NCI-H526 treated with DMSO at 0.1 percent for 48 hours (cell line): Measurements from ENCODE around the gene TPBGL.
"Not testable (repeated sequence)": the region's sequence is repeated elsewhere in the genome, so short reads cannot be mapped to it uniquely, and the experiment has no call there.

Experiments used
- DNase-seq: peaks from one replicate; lab custom pipeline; 2025; lab: John Stamatoyannopoulos, UW

The TPBGL gene

DNA sequence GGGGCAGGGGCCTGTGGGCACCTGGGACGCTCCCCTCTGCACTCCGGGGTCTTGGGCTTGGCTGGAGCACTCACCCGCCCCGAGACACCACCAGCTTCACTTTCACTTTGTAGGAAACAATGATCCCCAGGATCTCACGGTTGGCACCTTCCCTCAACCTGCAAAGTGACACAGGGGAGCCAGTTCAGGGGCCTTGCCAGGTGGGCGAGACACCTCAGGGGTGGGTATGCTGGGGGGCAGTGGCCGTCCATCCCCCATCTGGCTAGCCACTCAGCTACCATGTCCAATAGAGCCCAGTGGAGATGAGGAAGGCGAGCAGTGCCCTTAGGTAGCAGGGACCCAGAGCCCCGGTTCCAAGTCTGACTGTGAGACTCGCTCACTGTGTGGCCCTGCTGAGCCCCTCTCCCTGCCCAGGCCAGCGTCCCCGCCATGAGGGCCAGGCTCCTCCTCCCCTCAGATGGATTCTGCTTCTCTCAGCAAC lies 32.3 kb downstream of the TPBGL start:
- no peak for DNase-seq

DNA sequence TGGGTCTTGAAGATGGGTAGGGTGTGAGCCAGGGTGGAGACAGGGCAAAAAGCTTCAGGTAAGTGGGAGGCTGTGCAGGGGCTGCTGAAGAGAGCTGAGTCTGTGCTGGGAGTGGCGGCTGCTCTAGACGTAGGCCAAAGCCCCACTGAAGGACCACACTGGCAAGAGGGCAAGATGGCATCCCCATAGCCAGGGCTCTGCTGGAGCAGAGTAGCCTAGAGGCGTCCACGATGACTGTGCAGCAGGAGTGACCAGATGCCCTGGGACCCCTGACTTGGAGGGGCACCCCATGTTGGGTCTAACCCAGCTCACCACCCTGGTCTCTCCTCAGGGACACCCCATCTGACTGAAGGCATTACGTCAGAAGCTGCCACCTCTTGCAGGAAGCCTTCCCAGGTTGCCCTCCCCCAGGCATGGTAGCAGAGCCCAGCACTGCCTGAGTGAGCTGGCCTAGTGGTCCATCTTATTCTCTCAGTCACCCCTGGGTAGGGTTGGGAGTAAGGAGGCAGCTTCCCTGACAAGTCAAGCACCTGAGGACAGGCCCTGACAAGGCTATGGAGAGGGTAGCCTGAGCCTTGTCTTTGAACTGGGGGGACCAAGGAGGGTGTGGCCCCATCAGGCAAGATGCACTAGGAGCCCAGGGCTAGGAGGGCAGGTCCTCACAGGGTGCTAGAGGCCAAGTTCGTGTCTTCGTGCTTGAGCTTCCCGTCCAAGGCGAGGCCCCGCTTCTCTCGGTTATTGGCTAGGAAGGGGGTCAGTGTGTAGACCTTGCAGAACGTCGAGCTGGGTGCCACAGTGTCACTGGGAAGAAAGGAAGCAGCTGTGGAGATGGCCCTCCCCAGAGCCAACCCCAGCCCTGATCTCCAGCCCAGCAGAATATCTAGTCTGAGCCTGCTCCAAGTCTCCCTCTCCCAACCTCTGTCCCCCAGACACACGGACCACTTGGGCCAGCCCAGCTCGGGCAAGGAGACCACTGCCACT lies 33.1 kb downstream of the TPBGL start:
- no peak for DNase-seq

DNA sequence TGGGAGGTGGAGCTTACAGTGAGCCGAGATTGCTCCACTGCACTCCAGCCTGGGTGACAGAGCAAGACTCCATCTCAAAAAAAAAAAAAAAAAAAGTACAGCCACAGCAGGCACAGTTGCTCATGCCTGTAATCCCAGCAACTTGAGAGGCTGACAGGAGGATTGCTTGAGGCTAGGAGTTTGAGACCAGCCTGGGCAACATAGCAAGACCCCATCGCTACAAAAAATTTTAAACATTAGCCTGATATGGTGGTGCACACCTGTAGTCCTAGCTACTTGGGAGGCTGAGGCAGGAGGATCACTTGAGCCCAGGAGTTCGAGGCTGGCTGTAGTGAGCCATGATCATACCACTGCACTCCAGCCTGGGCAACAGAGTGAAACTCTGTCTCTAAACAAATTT lies 34.1 kb downstream of the TPBGL start:
- not testable (repeated sequence) for DNase-seq

DNA sequence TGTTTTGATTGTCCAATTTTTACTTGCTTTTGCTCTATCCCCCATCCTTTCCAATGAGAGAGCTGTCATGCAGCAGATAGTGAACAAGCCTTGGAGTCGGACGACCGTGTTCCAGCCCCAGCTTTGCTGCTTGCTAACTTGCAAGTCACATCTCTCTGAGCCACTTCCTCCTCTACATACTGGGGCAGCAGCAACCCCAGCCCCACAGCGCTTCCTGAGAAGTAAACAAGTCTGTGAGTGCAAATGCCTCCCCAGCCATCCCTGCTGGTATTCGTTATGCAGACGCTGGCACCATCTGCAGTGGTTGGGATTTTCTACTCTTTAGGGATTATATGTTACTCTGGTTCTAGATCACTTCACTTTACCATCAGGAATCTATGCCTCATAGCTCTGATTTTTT lies 35.0 kb downstream of the TPBGL start:
- no peak for DNase-seq

DNA sequence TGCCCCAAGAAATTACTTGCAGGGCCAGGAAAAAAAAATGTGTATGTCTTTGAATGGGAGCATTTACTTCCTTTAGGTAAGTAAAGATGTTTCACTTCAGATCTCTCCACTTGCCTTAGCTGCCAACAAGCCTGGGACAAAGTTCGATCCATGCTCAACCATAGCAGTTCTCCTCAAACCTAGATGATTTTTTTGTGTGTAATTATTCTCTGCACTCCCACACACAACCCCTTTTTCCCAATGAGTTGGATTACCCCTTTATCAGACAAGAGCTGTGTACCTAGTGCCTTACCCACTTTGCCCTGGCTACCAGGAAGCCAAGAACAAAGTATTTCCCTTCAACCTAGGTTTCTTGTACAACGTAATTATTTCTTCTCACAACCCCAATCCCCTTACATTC lies 35.6 kb downstream of the TPBGL start:
- DNase-seq, result no peak

DNA sequence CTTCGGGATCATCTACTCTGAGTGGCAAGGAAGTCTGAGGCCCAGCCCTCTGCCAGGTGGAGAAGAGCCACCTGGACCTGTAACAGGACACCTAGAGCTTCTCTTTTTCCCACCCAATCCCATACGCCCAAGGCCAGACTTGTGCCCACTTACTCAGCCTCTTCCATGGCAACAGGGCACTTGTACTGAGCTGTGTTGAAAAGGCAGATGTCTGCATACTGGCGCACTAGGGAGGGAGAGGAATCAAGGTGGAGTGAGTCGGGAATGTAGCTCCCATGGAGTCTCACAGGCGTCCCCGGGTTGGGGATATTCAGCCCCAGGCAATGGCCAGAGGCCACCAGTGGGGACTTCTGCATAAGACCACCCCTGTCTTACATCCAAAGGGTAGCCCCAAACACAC lies 36.1 kb downstream of the TPBGL start:
- DNase-seq, result peak; percentile 35

DNA sequence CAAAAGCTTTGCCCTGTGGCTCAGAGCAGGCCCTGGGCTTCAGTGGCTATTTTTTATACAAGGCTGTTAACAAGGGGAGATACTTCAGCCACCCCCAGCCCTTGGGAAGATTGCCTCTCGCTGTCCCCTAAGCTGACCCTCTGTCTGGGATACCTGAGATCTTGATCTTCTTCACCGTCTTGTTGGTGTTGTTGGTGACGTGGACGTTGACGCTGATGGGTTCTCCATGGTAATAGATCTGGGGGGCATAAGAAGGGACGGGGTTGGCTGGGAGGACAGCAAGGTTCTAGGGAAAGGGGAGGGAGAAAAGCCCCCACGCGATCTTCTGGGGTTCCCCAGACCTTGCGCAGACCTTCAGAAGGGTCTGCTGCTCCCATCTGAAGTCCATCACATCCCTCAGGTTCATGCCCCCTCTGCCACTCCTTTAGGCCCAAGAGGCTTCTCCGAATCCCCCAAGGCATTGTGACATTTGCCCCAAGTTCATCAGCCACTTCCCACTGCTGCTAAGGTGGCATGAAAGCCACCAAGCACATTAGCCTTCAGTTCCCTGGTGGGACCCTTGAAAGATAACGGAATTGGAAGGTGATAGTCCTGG lies 36.7 kb downstream of the TPBGL start:
- no peak for DNase-seq

DNA sequence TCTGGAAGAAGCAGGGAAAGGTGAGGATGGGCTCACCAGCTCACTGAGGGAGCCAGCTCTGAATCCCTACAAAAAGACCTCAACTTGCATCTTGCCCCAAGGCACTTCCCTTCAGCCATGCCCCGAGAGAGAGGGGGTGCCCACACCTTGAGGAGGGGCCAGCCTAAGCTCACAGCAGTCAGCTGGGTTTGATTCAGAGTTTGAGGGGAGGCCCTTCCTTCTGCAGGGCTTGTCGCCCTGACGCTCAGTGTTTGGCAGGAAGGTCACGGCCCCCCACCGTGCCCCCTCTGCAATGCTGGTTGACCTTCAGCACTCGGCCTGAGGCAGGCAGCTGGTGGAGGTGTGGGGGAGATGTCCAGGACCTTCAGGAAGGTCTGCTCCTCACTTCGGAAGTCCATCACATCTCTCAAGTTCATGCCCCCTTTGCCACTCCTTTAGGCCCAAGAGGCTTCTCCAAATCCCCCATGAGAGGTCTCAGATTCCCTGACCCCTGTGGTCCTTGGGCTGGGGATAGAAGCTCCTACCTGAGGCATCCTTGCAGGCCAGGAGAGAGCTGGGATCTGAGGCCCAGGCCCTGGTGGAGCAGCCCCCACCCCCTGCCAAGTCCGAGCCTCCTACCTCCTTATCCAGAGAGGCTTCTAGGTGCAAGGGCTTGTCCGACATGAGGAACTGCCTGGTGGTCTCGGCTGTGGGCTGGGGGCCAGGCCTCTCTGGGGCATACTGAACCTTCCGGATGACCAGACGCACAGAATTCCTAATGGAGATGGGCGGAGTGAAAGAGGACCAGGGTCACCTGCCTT lies 37.6 kb downstream of the TPBGL start:
- no peak for DNase-seq

DNA sequence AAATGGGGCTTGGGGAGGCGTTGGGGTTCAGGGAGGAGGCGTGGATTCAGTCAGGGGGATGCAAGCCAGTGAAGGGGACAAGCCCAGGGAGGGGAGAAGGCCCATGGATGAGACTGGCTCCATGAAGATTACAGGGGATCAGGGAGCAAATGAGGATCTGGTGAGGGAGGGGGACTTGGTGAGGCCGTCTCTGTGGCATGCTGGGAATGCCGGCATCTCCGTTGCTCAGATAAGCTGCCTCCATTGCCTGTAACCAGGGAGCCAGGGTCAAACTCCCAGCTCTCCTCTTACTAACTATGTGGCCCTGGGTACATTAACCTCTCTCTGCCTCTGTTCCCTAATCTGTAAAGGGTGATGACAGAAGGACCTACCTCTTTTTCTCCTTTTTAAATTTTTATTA lies 38.7 kb downstream of the TPBGL start:
- DNase-seq, result no peak

DNA sequence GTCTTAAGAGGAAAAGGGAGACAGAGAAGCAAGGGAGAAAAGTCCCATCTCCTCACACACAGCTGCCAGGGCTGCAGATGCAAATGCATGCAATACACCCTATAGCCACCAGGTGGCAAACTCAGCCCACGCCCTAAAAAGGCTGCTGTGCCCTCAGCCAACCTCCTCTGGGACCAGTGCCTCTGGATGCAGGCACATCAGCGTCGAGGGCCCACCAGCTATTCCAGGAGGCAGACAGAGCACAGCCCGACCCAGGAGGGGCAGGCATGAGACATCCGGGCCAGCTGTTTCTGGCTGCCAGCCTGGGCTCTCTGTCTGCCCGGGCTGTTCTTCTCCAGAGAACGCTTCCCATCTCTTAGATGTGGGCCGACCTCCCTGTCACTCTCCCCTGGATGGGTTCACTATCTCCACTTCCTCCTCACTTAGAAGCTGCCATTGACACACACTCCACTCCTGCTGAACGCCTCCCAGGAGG lies 39.7 kb downstream of the TPBGL start:
- DNase-seq, result peak; percentile 35

DNA sequence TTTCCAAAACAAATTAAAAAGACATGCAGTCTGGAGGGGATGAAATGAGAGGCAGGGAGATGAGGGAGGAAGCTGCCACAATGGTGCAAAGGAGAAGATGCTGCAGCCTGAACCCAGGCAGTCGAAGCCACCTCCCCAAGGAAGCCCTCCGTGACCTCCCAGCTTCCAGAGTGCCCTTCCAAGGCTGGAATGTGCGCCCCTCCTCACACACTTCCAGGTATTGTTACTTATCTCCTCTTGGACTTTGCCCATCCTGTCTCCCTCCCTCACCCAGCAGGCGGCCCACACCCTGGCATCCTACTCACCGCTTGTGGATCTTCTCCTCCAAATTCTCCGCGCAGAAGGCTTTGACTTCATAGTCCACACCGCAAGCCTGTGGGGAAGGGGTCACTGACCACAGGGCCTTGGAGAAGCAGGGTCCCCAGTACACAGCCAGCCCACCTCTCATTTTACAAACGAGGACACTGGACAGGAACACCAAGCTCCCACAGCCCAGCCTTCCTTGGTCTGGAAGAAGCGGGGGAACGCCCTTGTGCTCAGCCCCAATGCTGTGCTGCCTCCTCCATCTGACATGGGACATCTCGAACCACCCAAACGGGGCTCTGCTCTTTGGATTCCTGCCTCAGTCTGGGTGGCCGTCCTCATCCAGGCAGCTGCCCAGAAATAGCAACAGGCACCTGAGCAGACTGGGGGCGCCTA lies 40.3 kb downstream of the TPBGL start:
- no peak for DNase-seq

DNA sequence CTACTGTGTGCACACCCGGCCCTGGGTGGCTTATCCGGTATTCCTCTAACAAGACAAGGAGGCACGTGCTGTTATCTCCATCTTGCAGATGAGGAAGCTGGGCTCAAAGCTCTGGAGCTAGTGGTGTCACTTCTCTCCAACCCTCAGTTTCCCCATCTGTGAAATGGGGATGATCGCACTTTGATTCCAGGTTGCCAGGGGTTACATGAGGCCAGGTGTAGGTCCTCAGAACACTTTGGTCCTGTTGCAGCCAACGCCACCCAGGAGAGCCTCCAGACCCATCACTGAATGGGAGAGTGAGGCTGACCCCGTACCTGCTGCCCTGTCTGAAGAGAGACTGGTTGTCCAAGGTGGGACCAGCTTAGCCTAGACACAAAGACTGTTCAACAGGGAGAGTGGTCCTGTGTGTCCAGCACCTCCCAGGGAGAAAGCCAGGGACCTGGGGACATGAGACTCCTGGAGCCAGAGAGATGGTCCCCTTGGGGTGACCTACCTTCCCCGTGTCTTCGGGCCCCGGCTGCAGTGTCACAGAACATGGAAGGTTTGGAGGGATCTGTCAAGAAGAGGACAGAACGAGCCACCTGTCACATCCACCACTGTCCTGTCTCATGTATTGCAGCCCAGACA lies 41.0 kb downstream of the TPBGL start:
- no peak for DNase-seq

DNA sequence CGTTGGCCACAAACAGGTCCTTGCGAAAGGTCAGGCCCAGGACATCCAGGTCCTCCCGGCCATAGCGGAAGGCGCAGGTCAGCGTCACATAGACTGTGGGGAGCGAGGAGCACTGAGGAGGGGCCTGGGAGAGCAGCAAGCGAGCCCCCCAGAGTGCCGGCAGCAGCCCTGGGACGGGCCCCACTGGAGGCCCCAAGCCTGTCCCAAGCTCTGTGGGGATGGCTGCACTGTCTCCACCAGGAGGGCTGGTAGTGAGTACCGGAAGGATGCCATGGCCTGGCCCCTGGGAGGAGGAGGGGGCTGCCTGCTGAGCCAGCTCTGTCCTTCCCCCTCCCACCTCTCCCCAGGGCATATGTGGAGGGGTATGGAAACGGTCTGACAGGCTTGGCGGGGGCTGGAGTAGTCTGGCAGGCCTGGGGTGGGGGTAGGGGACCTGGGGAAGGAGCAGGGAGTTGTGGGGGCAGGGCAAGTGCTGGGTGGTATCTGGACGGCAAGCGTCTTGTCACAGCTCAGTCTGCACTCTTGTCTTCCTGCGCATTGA lies 42.9 kb downstream of the TPBGL start:
- no peak for DNase-seq

DNA sequence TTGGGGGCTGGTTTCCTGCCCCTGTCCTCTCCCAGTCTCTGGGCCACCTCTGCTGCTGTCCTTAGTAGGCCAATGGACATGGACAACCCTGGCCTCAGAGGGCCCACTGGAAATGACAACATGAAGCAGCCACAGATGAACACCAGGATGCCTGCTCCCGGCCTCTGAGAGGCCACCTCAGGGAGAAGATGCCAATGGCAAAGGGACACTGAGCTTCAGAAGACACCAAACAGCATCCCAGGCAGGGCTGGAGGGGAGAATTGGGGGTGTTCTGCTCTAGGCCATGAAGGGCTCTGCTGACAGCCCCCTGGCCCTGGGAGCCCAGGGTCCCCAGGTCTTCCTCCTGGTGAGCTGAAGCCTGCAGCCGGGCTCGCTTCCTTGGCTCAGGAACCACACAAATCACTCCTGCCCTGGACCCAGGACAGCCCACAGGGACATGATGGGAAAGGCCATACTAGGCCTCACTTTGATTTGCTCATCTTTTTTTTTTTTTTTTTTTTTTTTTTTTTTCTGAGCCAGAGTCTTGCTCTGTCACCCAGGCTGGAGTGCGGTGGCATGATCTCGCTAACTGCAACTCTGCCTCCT lies 45.3 kb downstream of the TPBGL start:
- no peak for DNase-seq

DNA sequence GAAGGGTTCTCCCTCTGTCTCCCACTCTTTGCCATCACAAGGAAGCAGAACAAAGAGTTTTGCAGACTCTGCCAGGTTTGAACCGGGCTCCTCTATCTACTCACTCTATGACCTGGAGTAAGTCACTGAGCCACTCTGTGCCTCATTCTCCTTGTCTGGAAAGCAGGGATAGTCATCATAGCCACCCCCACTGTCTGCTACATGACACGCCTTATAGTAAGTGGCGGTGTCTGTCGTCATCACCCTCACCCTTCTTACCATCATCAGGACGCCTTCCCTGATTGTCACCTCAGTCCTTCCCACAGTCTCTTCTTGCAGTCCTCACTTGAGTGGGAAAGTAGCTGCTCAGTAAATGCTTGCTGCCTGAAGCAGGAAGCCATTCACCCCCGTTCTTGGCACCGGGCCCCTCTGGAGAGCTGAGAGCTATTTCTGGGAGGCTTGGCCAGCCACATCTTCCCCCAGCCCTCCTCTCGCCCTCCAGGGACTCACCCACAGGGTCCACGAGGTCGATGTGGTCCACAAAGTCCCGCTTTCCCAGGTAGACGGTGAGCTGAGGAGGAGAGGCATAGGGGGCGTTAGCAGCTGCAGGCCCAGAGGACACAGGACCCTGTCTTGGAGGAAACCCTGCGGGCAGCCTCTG lies 46.4 kb downstream of the TPBGL start:
- no peak for DNase-seq

DNA sequence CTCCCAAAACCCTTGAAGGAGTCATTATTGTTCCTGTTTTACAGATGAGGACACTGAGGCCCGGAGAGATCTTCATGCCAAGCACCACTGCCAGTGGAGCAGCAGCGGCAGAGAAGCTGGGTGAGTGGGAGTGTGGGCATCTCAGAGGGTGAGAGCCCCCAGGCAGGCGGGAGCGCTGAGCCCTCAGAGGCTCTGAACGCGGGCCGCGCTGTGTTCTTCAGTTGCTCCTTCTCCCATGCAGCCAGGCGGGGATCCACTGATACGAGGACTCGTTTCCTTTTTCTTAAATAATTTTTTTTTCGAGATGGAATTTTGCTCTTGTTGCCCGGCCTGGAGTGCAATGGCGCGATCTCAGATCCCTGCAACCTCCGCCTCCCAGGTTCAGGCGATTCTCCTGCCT lies 47.0 kb downstream of the TPBGL start:
- no peak for DNase-seq

DNA sequence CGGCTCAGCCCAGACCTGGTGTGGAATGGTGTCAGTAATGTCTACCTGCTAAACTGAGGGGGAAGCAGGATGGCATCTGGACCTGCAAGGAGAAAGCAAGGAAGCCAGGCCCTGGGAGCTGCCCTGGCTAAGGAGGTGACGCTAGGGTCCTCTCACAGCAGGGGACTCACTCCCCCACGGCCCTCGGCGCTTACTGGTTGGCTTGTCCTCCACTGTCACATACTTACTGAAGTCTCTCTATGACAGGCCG lies 48.9 kb downstream of the TPBGL start:
- DNase-seq, result no peak

DNA sequence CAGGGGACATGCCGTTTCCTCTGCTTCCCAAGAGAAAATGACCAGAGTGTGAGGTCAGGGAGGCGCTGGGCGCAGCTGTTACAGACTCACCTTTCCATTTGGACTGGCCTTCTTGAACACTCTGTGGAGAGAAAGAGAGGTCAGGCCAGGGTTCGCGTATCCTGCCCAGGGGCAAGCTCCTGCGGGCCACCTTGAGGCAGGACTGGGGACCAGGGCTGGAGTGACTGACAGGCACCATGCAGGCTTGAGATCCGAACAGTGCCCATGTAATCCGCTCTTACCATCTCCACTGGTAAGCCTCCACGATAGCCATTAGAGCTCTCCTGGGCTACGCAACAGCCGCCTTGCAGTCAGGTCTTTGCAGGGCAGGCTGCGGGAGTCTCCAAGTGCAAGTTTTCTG lies 49.3 kb downstream of the TPBGL start:
- no peak for DNase-seq

DNA sequence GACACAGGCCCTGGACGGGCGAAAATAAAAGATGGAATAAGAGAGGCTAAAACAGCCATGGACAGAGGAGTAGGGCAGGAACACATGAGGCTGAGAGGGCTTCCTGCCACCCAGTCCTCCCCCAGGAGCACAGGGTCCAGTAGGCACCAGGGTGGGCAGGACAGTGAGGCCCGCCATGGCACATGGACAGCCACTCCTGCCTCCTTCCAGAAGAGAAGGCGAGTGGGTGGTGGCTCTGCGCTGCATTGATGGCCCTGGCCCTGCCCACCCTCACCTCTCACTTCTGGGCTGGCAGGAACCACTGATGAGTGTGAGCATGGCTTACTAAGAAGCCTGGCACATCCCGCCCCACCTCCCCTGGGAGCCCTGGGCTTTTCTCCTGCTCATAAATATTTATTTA lies 51.2 kb downstream of the TPBGL start:
- no peak for DNase-seq

DNA sequence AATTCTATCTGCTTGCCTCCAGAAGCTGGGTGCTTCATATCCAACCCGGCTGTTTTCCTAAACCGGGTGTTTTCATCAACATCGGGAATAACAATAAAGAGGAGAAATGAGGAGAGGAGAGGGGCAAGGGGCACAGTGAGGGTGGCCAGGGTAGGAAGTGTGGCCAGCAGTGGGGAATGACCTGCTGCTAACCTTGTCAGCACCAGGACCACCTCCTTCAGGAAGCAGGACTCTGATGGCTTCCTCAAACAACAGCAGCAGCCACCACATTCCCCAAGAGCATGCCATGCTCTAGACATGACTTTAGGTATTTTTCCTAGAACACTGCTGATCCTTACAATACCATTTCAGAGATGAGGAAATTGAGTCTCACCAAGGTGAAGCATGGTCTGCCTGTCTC lies 52.4 kb downstream of the TPBGL start:
- no peak for DNase-seq
